Fibroblast of the aortic adventitia (primary cell): ENCODE results near the gene TEX38. TPM values are rescaled to one million over a fixed set of nuclear protein-coding genes. Genes with fewer than 3 reads are reported as not detected.

Source experiments
- DNase-seq: peaks from one replicate; pipeline ENCODE4 v3.0.0-alpha.2; 2010; ENCODE audit warnings: low read depth
- H3K4me3 ChIP-seq: 2 replicates; pipeline ENCODE4 v1.5.1; 2011; ENCODE audit warnings: low read depth, mild to moderate bottlenecking, control low read depth, low read length, moderate library complexity
- total RNA-seq: library from RNA; depleted of rRNA; stranded (reverse); fragments of >200 nt; gene quantifications from 2 replicates; pipeline ENCODE4 v1.2.3, GENCODE V29; 2012; ENCODE audit warnings: low replicate concordance
- TF ChIP-seq, protein P1 (sequence below): IDR thresholded peaks from 2 replicates; pipeline ENCODE4 v1.5.1; 2011; ENCODE audit warnings: mild to moderate bottlenecking, low read length, control low read depth, inconsistent platforms; ENCODE audit not compliant: insufficient read depth

The TEX38 gene
- total RNA-seq, 1 donor: not detected

DNA sequence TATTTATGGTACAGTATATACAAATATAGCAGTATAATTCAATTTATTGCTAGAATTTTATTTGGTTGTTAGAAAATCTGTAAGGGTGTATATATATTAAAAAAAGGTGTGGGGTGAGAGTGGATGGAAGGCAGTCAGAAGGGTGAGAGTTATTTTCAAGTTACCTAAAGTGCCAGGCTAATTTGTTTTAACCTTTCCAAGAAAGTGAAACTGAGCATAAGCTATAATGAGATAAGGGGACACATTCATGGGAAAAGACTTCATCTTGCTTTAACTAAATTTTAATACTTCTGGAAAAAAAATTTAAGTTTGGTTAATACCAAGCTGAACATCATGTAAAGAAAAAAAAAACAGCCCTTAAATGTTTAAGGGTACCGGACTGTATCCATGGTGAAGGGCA is 4.9 kb downstream of the TEX38 start:
- TF ChIP-seq, protein P1, sequence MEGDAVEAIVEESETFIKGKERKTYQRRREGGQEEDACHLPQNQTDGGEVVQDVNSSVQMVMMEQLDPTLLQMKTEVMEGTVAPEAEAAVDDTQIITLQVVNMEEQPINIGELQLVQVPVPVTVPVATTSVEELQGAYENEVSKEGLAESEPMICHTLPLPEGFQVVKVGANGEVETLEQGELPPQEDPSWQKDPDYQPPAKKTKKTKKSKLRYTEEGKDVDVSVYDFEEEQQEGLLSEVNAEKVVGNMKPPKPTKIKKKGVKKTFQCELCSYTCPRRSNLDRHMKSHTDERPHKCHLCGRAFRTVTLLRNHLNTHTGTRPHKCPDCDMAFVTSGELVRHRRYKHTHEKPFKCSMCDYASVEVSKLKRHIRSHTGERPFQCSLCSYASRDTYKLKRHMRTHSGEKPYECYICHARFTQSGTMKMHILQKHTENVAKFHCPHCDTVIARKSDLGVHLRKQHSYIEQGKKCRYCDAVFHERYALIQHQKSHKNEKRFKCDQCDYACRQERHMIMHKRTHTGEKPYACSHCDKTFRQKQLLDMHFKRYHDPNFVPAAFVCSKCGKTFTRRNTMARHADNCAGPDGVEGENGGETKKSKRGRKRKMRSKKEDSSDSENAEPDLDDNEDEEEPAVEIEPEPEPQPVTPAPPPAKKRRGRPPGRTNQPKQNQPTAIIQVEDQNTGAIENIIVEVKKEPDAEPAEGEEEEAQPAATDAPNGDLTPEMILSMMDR: no peak
- DNase-seq: no peak
- no peak overlapping the region for H3K4me3 ChIP-seq

DNA sequence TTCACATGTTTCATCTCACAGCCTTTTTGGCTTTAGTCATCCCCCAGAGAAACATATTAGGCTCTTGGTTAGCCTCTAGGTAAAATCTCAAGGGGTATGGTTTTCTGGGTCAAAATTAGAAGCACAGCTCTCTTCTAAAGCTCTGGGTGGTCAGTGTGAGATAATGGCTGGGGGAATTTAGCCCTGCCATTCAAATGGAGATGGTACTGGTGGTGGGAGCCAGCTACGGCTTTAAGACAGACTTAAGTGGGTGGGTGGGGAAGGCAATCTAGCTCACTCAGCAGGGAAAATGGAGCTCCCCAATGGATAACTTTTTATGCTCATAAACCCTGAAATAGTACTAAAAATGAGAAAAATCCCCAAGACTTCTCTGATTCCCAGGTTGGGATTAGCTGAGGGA is 5.7 kb downstream of the TEX38 start:
- TF ChIP-seq, protein P1: no peak
- no peak overlapping the region for H3K4me3 ChIP-seq
- no peak for DNase-seq

DNA sequence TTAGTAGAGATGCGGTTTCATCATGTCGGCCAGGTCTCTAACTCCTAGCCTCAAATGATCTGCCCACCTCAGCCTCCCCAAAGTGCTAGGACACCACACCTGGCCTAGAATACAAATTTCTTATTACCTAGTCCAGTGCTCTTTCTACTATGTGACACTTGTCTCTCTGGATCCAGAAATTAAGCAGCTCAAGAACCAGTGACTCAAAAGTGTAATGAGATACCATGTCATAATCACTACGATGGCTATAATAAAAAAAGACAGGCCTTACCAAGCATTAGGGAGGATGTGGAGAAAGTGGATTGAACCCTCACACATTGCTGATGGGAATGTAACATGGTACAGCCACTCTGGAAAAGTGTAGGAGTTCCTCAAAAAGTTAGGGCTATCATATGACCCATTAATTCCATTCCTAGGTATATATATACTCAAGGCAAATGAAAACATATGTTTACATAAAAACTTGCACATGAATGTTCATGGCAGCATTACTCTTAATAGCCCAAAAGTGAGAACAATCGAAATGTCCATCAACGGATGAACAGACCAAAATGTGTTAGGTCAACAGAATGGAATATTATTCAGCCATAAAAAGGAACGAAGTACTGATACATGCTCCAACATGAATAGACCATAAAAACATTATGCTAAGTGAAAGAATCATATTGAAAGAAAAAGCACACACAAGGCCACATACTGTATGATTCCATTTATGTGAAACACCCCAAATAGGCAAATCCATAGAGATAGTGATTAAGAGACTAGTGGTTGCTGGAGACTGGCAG is 8.3 kb downstream of the TEX38 start:
- no peak overlapping the region for H3K4me3 ChIP-seq
- DNase-seq: no peak
- TF ChIP-seq, protein P1: no peak

DNA sequence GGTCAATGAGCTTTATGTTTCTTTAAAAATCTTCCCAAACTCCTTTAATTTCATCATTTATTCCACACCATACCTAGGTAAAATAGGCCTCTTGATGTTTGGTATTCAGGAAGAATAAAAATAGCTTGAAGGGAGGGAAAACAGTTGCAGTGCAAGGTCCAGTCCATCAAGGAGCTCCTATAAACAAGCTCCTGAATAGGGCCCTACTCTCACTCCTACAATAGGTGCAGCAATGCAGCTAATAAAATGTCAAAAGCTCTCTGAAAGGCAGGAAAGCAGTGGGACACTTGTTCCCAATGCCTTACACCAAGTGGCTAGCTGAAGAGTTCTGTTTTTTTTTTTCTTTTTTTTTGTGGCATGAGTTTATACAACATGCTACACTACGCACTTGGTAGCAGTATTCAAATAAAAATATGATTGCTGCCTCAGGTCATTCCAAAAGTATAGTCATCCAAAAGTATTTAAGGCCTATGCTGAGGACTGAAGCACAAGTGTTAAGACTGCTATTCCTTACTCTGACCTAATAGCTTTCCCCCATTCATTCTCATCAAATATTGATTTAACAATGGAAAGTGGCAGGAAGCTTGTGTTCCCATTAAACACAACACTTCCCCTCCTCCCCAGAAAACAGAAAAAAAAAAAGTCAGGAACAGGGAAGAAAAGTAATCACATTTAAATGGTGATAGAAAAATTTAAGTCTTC is 9.8 kb downstream of the TEX38 start:
- TF ChIP-seq, protein P1: no peak
- H3K4me3 ChIP-seq: no peak overlapping the region

DNA sequence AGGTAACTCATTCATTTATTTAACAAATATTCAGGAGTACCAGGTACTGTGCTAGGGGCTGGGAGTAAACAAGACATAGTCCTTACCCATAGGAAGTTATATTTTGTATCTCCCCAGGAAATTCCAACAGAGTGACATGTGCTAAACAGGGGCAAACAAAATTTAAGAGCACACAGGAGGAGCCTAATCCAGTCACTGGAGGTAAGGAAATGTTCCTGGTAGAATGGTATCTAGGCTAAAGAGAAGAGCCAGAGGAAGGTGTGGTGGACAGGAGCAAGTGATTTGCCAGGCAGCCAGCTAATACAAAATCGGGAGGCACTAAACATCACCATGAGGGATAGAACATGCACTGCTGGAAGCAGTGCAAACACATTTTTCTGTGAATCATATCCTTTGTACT is 10.4 kb downstream of the TEX38 start:
- TF ChIP-seq, protein P1: no peak
- no peak for DNase-seq
- H3K4me3 ChIP-seq: no peak overlapping the region

More for the DNA sequence above, 9.8 kb downstream of the TEX38 start:
- DNase-seq: no peak

DNA sequence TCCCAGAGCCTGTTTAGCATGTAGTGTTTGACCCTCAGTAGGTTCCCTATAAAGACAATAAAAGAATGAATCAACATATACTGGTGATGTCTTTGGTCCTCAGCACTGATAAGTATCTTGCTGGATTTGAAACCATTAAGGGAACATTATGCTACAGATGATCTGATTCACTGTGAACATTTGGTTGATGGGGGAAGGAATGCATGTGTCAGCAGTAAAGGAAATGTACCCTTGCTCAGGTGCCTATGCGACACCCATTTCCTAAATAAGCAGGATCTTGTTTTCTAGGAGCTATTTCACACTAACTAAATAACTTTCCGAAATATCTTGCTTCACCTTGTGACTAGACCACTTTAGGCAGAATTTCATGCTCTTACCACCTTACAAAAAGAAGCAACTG is 13.0 kb downstream of the TEX38 start:
- no peak for DNase-seq
- TF ChIP-seq, protein P1: no peak
- H3K4me3 ChIP-seq: no peak overlapping the region
